K562 treated with DMSO at 1 percent for 24 hours (cell line): ENCODE data around the gene IL17F. TPM values are rescaled to one million over a fixed set of nuclear protein-coding genes. Genes with fewer than 3 reads are reported as not detected.

Experiments
- total RNA-seq: library from RNA; unstranded; fragments of 300-600 nt; gene quantifications from 2 replicates; pipeline ENCODE4 v1.2.3, GENCODE V29; 2022; ENCODE audit warnings: low read depth; ENCODE audit not compliant: insufficient read depth

The IL17F gene
- total RNA-seq, result not detected in 2 replicates

GRCh38 chr6:52244400-52244799 lies at the start of gene IL17F:
Gene IL17F, minus strand, starts transcription at chr6:52244500. Its CDS starts 71 bp downstream, at chr6:52244429.

DNA sequence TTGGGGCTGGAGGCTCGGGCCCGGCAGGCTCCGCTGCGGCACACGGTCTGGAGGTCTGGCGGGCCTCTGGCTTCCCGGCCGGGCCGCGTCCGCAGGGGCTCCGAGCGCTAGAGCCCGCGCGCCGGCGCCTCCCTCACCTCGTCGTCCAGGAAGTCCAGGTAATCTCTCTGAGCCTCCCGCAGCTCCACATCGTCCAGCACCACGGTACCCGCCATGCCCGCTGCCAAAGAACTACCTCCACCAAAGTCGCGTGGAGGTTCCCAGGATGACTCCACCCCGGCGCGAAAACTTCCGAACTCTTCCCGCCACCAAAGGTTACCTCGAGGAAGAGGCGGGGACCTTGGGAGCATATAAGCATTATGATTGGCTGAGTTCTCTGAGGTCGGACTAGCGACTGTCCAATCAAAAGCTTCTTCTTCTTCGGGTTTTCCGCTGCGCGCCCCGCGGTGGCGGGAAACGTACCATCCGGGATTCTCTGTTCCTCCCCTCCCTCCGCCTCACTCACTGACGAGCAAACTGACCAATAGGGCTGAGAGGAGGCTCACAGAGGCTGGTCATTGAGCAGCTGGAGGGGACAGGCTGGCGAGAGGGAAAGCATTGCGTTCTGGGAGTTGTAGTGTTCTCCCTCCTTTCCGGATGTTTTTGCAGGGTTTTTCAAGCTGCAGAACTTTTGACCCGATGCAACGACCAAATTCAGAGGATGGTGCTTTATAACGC lies 40.3 kb upstream of the IL17F start, which contains the start of gene MCM3:
Gene MCM3, minus strand, starts transcription at position 283 of the 717 bp plus-strand sequence. Its CDS starts 68 bp downstream, at position 215.

Other genes with a start within 250 kb of the IL17F start
- 0.08 TPM in 1 of 2 replicates, not detected in the other for gene PKHD1, start 156.9 kb downstream of the IL17F start, total RNA-seq
- not detected in 2 replicates for gene IL17A, start 58.1 kb downstream of the IL17F start, total RNA-seq
- 162 and 173 TPM in 2 replicates for gene MCM3, start 40.2 kb upstream of the IL17F start, total RNA-seq
- 12.1 and 13.1 TPM in 2 replicates for gene PAQR8, start 117.7 kb upstream of the IL17F start, total RNA-seq
- 16.1 and 17.1 TPM in 2 replicates for gene EFHC1, start 175.8 kb upstream of the IL17F start, total RNA-seq